GM13976 (cell line): Measurements from ENCODE around the gene COG5.

Experiments
- DNase-seq: peaks from one replicate; pipeline ENCODE4 v3.0.0; 2012; ENCODE audit warnings: low spot score
- in situ Hi-C: fragments of 300-500 bp; cut with MboI; formaldehyde crosslinking; loops from one replicate; pipeline ENCODE4 v1.12.0; 2022; ENCODE audit warnings: low sequenced_read_pairs, mixed read lengths, inconsistent platforms; ENCODE audit not compliant: unreplicated experiment
- TF ChIP-seq, protein P1 (sequence below): IDR thresholded peaks from 2 replicates; pipeline ENCODE4 v1.5.1; 2012; ENCODE audit warnings: borderline replicate concordance, mild to moderate bottlenecking; ENCODE audit not compliant: insufficient read depth; ENCODE audit errors: extremely low read depth, missing control alignments, control extremely low read depth

The COG5 gene

DNA sequence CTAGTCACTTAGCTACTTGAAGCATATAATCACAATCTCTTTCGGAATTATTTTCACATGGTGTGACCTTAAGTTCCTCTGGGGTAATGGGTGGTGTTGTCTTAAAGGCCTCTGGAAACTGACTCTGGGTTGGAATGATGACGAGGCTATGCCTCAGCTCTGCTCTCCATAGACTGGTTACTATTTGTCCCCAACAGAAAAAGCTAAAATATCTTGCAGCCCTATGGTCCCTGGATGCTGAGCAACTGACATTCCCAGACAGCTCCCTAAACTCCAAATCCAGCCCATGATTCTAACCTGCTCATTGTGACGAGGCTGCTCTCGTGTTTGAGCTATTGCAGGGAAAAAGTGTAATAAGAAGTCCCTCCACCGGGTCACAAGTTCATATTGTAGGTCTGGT is 343.4 kb downstream of the COG5 start:
- in situ Hi-C loops = no loop called here
- TF ChIP-seq, protein P1, sequence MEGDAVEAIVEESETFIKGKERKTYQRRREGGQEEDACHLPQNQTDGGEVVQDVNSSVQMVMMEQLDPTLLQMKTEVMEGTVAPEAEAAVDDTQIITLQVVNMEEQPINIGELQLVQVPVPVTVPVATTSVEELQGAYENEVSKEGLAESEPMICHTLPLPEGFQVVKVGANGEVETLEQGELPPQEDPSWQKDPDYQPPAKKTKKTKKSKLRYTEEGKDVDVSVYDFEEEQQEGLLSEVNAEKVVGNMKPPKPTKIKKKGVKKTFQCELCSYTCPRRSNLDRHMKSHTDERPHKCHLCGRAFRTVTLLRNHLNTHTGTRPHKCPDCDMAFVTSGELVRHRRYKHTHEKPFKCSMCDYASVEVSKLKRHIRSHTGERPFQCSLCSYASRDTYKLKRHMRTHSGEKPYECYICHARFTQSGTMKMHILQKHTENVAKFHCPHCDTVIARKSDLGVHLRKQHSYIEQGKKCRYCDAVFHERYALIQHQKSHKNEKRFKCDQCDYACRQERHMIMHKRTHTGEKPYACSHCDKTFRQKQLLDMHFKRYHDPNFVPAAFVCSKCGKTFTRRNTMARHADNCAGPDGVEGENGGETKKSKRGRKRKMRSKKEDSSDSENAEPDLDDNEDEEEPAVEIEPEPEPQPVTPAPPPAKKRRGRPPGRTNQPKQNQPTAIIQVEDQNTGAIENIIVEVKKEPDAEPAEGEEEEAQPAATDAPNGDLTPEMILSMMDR = no peak
- no peak for DNase-seq

DNA sequence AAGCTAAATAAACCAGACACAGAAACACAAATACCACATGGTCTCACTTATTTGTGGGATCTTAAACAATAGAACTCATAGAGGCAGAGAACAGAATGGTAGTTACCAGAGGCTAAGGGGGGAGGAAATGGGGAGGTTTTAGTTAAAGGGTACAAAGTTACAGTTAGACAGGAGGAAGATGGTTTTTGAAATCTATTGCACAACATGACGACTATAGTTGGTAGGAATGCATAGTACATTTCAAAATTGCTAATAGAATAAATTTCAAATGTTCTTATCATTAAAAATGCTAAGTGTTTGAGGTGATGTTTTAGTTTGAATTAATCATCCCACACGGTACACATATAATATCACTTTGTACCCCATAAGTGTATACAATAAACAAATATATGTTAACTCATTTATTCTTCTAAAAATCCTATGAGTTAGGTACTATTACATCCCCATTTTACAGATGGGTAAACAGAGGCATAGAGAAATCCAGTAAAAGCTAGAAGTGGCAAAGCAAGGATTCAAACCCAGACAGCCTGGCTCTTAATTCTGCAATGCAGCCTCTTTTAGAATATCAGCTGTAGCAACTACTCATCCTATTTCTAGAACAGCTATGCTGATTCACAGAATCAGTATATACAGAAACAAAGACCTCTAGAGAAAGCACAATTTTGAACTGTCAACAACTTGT is 344.0 kb downstream of the COG5 start:
- in situ Hi-C loops = no loop called here
- DNase-seq = no peak
- TF ChIP-seq, protein P1 = no peak

DNA sequence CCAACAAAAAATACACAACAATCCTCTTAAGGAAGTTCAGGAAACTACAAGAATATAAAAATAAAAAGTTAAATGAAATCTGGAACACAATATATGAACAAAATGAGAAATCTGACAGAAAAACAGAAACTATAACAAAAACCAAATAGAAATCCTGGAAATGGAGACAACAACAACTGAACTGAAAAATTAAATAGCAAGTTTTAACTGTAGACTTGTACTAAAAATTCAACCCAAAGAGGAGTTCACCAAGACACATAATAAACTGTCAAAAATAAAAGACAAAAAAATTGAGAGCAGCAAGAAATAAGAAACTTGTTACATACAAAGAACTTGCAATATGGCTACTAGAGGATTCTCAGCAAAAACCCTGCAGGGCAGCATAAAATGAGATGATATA is 349.8 kb downstream of the COG5 start:
- in situ Hi-C loops = no loop called here
- no peak for DNase-seq
- TF ChIP-seq, protein P1 = no peak

DNA sequence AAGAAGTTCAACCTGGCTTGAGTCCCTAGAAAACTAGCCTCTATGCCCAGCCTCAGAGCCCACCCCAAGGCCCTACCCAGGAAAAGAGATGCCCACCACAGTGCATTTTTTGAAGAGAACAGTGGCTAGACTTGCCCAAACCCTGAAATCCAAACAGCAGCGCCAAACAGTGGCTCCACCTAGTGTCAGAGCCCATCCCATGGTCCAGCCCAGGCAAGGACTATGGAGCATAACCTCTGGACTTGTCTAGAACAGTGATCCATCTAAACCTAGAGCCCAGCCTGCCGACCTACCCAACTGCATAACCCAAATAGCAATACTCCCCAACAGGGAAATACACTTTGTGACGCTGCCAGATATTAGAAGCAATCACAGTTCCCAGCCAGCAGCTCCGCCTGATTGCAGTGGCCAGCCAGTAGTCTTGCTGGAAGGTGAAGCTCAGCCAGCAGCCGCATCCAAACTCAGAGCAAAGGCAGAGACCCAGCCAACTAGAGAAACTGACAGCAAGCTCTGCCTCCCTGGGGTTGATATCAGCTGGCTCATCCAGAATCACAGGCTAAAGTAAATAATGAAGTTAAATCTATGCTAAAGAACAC is 350.4 kb downstream of the COG5 start:
- DNase-seq = no peak
- TF ChIP-seq, protein P1 = no peak
- in situ Hi-C loops = no loop called here

DNA sequence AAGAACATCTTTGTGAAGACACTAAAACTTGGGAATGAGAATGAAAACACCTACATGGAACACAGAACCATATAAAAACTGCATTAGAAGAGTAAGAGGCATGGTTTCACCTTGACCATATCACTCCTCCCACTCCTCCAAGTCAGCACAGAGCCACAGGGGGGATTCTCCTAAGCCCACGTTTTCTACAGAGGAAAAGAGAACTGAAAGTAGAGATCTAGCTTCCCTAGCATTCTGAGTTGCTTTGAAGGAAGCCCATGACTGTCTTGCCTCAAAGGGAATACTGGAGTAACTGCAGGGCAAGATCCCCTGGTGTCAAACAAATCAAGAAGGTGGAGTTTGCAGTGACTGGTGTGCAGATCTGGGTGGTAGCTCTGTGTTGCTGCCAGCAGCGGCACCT is 351.0 kb downstream of the COG5 start:
- TF ChIP-seq, protein P1 = no peak
- in situ Hi-C loops = no loop called here

DNA sequence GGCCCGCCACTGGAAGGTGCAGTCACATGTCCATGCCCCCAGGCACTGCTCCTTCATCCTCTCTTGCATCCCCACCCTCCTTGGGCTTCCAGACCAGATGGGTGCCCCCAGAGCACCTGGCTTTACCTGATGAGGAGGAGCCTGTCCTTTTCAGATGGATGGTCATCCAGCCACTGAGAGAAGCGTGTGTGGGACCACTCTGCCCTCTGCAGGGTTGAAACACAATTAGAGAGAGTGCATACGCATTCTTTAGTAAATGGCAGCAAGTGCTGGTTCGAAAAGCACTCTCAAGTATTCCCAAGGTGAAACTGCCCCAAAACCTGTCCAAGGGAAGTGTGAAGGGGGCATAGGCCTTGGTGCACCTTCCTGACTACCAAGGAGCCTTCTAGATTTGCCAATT is 353.3 kb downstream of the COG5 start:
- TF ChIP-seq, protein P1 = no peak
- in situ Hi-C loops = no loop called here

More for the DNA sequence above, 351.0 kb downstream of the COG5 start:
- peak; percentile 29 for DNase-seq

More for the DNA sequence above, 353.3 kb downstream of the COG5 start:
- no peak for DNase-seq
